GM18519 (cell line): ENCODE data around the gene MIF4GD.

Source experiments
- ATAC-seq: cut with Tn5 transposase; IDR thresholded peaks from one replicate; pipeline ENCODE4 v1.9.1; 2021; ENCODE audit warnings: mild to moderate bottlenecking, moderate library complexity; ENCODE audit not compliant: unreplicated experiment, low FRiP score

MIF4GD gene

GRCh38 chr17:75238684-75239191 is 32.3 kb downstream of the MIF4GD start:
- no peak for ATAC-seq

- no peak for ATAC-seq
These were observed 32.9 kb downstream of the MIF4GD start for GRCh38 chr17:75238020-75238580.

DNA sequence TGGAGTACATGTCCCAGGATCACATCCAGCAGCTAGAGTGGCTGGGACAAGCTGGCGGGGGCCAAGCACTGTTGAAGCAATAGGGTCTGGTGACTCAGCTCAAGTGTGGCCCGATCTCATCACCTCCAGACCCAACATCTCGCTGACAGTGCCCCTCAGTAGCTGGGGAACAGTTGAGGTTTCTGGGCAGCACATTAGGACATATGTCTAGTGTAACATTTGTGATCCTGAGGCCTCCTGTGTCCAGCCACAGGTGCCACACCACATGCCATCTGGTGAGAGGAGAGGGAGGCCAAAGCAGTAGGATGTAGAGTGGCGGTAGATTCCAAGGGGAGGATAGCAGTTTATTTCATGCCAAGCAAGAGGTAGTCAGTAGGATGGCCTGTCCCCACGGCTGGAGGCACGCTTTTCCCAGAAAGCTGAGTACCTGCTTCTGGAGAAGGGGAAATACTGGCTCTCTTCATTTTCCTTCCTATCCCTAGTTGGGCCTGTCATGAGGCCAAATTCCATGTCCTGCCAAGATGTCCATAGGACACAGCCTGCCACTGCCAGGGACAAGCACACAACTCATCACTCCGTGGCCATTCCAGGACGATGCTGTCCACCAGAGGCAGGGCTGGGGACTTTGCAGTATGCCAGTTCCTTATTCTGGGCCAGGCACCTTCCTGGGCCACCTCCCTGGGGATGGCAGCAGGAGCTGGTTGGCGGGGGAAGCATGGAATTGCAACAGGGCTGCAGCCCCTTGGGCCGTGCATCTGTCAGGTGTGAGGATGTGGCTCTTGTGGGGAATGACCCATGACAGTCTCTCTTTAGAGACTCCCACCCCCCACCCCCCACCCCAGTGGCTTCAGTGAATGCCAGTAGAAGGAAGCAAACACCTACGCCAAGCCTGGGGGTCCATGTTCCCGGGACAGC is 33.7 kb downstream of the MIF4GD start:
- ATAC-seq: no peak

DNA sequence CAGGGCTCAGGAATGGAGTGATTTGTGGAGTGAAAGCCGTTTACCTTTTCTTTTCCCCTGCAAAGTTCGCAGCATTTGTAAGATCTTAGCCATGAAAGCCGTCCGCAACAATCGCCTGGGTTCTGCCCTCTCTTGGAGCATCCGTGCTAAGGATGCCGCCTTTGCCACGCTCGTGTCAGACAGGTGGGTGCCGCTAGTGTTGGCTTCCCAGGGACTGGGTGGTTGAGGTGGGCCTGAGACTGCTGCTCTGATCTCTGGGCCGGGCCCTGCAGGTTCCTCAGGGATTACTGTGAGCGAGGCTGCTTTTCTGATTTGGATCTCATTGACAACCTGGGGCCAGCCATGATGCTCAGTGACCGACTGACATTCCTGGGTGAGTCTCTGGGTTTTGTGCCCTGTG is 38.2 kb downstream of the MIF4GD start:
- ATAC-seq: no peak

DNA sequence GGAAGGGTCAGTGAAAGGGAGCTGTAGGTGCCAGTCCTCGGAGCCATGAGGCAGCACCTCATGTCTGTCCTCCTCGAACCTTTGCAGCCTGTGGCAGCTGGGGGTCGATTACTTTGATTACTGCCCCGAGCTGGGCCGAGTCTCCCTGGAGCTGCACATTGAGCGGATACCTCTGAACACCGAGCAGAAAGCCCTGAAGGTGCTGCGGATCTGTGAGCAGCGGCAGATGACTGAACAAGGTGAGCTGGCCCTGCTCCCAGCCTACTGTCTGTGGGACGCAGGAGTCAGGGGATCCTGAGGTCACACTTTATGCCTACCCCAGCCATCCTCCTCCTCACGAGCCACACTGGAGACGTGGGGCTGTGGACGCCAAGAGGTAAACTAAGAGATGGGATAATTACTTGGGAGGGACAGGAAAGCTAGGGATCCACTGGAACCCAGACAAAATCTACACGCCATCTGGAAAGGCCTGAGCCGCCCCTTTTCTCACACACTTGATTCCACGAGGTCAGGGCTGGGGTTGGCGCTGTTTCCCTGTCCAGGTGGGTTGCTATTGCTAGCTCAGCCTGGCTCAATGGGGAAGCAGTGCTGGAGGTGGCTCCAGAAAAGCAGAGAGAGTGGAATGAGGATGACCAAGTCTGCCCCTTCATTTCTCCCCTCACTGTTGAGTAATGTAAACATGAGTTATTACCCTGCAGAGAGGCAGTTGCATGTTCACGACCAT is 39.1 kb downstream of the MIF4GD start:
- no peak for ATAC-seq

DNA sequence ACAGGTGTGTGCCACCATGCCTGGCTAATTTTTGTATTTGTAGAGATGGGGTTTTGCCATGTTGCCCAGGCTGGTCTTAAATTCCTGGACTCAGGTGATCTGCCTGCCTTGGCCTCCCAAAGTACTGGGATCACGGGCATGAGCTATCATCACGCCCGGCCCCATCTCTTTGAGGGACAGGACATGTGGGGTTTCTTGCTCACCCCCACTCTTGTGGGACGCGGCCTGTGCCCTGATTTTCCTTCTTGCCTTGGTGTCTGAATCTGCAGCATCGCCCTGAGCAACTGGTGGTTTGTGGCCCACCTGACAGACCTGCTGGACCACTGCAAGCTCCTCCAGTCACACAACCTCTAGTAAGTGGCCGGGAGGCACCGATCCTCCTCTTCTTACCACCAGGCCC is 40.0 kb downstream of the MIF4GD start:
- ATAC-seq: no peak

DNA sequence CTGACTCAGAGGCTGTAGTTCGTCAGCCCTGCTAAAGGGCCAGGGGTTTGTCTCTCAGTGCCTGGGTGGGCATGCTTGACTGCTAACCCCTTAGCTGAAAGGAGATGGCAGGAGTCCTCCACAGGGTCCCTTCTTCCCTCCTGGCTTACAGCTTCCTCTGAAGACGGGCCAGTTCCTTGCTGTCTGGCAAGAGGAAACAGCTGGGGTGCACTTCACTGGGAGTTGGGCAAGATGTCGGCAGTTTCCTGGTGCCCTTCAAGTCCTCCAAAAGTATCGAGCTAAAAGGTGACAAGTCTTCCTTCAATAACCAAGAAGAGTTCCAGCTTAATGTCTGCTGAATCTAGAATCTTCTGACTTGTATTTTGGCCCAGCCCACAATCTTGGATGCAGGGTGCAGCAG is 42.2 kb downstream of the MIF4GD start:
- no peak for ATAC-seq

DNA sequence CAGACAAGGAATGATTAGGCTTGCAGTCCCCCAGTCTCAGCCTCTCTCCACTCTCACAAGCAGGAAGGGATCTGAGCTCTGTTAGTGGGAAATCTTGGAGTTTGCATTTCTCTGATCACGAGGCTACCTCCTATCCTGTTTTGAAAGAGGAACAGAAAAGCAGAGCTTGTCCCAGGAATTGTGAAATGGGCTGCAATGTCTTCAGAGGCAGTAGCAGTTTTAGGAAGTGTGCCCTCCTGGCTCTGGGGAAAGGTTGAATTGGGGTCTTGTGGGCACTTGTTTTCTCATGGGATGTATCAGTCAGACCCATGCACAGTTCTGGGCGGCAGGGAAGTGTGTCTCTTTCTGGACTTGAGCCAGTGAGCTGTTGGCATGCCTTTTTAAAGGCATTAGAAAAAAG is 42.7 kb downstream of the MIF4GD start:
- ATAC-seq: no peak

GRCh38 chr17:75227729-75228128 is 43.3 kb downstream of the MIF4GD start:
- no peak for ATAC-seq

GRCh38 chr17:75225016-75225415 is 46.0 kb downstream of the MIF4GD start:
- no peak for ATAC-seq

DNA sequence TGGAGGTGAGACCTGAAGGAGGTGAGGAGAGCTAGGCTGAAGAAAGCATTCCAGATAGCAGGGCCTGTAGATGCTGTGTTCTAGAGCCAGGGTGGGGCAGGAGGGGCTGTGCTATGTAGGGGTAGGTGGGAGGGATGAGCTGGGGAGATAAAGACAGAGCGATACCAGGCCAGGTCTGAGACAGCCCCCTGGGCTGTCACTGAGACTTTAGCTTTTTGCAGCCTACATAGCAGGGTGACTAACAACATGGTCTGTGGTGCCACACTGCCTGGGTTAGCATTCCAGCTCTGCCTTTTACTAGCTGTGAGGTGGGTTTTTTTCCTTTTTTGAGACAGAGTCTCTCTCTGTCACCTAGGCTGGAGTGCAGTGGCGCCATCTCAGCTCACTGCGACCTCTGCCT is 51.2 kb downstream of the MIF4GD start:
- ATAC-seq: no peak

DNA sequence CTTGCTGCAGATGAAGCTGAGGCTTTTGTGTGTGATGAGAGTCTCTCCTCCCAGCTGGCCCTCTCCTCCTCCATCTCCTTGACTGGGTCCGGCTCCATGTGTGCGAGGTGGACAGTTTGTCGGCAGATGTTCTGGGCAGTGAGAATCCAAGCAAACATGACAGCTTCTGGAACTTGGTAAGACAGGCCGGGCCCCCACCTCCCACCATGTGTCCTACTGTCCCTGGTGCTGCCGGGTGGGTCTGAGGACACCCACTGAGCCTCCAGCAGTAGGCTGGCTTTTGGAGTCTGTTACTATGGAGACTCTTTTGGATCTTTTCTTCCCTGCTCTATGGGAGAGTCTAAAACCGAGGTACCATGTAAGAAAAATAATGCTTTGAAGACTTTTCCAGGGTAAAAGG is 52.9 kb downstream of the MIF4GD start:
- no peak for ATAC-seq
